Stimulated activated CD4-positive, alpha-beta T cell treated with anti-CD3 and anti-CD28 coated beads, Interleukin-1b, Interleukin-23, amount 100 ng/mL, for 48 hours (primary cell): ENCODE data around the gene PTGES2.

ENCODE experiments used
- DNase-seq: peaks from one replicate; pipeline ENCODE4 v3.0.0-alpha.2; 2020

Gene PTGES2

DNA sequence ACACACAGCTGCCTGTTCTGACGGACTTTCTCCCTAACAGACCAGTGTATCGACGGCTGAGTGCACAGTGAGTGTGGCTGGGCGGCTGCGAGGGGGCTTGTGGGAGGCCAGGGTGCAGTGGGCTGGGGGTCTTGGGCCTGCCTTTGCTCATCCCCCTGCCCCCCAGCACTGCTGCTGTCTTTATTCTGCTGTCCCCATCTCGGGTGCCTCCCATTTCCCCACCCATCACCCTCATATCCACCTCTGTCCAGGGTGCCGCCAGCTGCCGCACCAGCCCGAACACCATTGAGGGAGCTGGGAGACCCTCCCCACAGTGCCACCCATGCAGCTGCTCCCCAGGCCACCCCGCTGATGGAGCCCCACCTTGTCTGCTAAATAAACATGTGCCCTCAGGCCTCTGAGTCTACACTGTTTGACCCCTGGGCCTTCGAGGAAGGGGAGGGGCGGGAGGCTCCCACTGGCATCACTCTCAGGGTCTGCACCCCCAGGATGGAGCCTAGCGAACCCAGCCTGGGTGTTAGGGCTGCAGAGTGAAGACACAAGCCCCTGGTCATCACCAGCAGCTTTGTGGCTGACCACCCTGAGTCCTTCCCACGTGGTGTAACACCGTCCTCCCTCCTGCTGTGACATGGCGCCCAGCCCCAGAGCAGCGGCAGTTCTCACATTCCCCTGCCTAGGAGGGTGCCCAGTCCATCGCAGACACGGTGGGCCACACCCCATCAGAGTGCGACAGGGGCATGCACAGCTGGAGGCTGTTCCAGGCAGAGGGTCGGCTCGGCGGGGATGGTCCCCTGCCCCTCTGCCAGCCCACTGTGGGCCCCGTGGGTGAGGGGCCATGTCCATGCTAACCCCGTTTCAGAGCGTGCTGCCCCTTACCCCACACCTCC lies 25.8 kb upstream of the PTGES2 start:
- DNase-seq: no peak

DNA sequence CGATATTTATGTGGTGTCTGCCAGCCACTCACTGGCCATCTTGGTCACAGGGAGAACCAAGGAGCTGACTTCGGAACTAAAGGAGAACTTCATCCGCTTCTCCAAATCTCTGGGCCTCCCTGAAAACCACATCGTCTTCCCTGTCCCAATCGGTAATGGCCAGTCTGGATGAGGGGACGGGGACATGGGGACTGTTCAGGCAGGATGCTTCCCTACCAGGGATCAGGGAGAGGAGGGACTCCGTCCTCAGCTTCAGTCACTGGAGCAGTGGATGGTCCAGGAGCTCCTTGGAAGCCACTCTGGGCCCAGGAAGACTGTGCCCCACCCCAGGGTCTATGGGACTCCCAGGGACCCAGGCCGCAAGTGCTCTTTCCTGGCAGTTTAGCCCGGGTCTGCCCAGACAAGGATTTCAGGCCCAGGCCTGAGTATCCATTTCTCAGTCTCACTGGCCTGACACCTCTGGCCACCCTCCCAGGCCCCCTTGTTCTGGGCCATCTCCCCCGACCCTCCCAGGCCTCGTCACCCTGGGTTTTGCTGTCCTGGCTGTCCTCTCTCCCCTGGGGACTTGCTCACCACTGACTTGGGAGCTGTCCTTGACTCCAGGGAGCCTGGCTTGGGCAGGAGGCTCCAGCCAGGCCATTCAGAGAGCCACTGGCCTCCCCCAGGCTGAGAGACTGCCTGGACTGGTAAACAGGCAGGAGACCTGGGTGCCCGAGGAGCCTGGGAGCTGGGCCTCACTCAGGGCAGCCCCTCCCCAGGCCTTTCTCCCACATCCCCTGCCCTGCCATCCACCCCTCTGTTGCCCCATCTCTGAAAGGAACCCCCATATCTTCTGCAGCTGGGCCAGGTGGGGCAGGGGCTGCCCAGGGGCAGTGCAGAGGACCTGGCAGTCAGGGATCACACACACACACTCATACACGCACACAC lies 24.9 kb upstream of the PTGES2 start:
- no peak for DNase-seq

DNA sequence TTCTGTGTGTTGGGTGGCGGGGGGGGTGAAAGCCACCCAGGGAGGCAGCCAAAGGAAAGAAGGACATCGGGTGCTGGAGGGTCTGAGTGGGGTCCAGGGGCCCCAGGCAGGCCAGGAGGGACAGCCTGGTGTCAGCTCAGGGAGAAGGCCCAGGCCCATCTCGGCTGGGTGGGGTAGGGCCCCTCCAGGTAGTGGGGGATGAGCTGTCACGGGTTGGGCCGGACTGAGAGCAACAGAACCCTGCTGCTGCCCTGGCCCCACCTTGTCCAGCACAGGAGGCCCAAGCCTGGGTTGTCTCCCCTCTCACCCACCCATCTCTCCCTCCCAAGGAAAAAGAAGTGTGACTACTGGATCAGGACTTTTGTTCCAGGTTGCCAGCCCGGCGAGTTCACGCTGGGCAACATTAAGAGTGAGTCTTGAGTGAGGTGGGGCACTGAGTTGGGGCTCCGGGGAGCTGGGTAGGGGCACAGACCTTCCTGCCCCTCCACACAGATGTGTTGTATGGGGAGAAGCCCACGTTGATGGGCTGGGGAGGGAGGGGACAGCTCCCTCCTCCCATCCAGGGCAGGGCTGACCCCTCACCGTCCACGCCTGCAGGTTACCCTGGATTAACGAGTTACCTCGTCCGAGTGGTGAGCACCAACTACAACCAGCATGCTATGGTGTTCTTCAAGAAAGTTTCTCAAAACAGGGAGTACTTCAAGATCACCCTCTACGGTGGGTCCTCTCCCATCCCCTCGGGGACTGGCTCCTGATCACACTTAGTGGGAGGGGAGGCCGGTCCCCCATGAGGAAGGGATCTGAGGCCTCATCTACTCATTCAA lies 24.0 kb upstream of the PTGES2 start:
- DNase-seq: no peak

DNA sequence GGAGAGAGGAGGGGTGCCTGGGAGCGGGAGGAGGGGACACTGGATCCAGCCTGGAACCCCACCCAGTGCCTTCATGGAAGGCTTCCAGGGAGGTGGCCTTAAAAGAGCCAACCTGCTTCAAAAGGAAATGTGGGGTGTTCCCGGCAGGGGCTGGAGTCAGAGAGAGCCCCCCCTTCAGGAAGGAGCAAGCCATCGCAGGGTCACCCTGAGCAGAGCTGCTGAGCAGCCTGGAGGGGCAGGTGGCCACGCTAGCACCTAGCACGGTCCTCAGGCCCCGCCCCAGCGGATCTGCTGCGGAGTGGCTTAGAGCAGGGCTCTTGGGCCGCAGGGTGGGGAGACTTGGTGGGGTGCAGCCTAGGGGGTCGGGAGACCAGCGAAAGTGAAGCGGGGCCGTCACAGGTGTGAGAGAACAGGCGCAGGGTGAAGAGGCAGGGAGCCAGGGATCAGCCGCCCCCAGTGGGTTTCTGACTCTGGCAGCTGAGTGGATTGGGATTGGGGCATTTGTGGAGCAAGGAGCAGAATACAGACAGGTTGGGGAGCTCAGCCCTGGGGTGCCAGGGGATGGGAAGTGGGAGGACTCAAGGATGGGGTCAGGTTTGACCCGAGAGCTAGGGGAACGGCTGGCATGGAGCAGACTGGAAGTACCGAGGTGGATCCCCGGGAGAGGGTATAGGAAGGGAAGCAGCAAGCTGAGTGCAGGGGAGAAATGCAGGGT lies 23.2 kb upstream of the PTGES2 start:
- no peak for DNase-seq

DNA sequence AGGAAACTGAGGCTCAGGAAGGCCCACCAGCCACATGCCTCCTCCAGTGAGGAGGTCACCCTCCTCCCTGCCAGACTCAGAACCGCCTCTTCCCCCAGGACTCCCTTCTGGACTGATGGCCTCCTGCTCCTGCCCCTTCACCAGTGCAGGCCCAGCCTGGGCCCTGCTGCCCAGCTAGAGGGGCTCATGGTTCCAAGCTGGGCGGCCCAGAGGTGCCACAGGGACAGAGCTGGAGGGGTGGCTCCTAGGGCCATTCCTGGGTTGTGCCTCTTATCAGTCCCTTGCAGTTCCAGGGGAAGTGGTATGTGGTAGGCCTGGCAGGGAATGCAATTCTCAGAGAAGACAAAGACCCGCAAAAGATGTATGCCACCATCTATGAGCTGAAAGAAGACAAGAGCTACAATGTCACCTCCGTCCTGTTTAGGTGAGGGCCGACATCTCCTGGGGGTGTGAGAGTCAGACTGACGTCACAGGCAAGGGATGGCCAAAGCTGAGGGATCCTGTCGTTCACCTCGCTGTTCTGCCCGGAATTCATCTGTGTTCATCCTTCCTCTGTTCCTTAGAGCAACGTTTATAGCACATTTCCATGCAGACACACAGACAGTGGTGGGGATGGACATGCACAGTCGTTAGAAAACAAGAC lies 22.5 kb upstream of the PTGES2 start:
- DNase-seq: no peak

DNA sequence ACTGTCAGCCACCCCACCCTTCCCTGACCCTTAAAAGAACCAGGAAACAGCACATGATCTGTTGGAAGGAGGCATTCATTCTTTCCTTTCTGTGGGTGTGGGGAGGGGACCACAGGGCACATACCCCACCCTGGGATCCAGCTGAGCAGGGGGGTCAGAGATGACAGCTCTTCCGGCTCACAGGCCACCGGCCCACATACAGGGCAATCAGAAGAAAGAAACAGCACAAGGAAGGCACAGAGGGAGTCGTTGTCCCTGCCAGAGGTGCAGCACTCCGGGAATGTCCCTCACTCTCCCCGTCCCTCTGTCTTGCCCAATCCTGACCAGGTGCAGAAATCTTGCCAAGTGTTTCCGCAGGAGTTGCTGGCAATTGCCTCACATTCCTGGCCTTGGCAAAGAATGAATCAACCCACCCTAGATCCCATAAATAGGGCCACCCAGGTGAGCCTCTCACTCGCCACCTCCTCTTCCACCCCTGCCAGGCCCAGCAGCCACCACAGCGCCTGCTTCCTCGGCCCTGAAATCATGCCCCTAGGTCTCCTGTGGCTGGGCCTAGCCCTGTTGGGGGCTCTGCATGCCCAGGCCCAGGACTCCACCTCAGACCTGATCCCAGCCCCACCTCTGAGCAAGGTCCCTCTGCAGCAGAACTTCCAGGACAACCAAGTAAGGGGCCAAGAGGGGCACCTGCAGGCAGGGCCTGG lies 21.6 kb upstream of the PTGES2 start, which contains the start of gene LCN2:
TSS of gene LCN2 (plus strand) at position 453 of the 701 bp plus-strand sequence. CDS start at position 526, 73 bp downstream.
- no peak for DNase-seq

DNA sequence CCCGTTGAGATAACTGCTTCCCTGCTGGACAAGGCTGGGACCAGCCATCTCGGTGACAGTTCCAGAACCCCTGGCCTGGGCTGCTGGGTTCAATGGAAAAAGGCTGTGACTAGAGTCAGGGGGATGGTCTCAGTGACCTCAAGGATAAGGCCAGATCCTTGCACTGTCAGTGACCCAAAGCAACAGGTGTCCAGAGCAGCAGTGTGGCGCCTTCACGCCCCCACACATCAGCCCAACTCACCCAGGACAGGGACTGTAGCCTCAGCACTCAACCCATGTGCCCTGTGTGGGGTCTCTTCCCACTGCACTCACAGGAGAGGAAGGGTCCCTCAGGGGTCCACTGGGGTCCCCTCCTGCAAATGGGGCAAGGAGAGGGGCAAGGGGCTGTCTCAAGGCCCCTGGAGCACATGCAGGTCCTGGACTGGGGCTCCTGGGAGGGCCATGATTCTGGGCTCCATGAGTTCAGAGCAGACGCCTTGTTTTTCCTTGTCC lies 21.0 kb upstream of the PTGES2 start:
- no peak for DNase-seq

DNA sequence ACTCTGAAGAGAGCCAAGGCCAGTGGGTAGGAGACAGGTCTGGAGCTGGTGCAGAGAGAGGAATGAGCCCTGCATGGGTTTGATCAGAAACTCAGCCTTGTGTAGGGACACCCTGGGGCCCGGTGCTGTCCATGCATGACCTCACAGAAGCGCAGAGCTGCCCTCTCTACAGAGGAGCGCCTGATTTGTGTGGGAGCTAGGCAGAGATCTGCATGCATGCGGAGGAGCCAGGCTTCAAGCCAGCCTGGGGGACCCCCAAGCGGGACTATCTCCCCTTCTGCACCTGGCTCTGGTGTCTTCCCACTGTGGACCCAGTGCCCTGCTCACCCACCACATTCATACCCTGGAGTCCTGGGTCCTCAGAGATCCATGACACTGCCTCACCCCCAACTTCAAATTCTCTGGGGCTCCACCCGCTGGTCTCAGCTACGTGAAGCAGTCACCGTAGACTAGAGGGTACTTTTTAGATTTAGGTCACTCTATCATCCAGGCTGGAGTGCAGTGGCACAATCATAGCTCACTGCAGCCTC lies 19.1 kb upstream of the PTGES2 start:
- DNase-seq: no peak

DNA sequence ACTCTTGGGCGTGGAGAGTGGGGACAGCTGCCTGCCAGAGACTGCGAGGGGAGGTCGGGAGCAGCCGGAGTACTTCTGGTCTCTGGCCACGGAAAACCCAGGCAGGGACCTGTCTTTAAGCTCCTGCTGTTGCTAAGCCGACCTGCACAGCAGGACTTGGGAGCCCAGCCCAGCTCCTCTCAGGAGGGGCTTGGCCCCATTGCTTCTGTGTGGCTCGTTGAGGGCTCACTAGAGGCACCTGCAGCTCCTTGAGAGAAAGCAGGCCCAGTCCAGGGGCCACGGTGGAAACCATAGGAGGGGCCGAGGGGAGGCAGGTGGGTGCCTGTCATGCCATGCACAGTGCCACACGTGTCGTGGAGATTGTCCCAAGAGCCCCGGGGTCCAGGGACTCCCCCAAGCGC lies 18.4 kb upstream of the PTGES2 start:
- no peak for DNase-seq

DNA sequence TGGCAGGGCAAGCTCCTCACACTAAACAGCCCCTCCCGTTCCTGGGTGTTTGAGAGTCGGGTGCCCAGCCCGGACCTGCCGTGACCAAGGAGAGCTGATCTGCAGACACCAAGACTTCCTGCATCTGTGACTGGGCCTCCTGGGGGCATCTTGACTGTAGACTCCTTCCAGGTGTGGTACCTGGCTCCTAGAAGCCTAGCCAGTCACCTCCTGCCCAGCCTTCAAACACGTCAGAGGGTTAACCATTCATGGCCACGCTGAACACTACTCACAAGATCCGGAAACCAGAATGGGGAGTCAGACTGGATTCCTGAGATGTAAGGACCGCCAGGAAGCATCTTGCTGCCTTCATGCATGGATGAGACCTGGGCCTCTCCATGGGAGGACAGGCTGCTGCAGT lies 18.0 kb upstream of the PTGES2 start:
- DNase-seq: no peak

DNA sequence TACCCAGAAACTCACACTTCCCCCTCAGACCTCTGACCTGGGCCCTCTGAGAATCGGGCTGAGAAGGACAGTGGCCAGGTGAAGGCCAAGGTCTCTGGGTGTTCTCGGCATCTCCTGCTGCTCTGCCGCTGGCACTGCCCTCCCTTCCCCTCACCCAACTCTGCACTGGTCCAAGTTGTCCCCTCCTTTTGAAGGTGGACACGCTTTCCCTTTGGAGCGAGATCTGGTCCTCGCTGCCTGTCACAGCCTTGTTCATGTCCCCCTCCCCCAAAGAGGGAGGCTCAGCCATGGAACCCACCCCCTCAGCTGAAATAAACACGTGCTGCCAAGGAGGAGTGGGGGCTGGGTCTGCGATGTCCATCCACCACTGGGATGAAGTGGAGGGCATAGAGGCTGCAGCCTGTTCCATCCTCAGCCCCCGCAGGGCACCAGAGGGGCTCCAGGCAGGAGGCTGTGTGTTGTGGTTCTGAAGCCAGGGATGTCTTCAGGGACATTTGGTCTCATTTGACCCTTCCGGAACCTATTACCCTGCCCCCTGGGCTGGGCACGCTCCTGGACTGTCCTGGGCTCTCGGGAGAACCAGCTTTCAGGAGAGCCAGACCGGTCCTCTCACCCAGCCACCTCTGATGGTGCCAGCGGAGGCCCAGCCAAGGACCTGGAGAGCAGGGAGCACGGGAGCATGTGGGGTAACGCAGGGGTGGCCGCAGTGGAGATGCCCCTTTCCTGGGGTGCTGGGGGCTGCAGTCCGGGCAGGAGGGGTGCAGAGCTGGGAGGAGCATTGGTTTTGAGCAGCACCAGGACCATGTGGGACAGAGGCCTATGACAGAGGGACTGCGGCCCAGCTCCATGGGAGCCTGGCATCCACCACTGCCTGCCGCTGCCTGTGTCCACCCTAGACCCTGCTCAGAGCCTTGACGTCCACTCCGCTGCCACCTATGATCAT lies 17.0 kb upstream of the PTGES2 start:
- DNase-seq: no peak

DNA sequence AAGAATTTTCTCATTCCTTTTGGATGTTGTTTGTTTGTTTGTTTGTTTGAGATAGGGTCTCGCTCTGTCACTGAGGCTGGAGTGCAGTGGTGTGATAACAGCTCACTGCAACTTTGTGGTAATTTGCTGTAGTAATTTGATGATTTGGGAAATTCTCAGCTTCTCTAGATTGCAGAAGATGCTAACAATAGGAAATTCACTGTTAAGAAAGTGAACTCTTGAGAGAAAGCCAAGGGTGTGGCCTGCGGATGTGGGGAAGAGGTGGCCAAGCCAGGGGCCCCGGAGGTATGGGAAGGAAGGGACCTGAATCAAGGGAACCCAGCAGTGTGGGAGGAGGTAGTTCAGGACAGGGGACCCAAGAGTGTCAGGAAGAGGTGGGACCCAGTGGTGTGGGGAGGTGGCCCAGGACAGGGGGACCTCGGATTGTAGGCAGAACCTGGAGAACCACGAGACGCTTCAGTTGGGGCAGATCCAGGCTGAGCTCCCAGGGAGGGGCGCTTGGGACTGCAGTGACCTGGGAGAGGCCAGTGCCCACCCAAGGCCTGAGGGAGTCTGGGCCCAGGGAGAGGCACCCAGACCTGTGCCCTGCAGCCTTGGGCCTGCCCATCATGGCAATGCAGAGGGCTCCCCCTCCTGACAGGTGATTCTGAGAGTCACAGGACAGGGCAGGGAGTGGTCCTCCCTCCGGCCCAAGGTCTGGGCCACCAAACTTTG lies 16.2 kb upstream of the PTGES2 start:
- no peak for DNase-seq

DNA sequence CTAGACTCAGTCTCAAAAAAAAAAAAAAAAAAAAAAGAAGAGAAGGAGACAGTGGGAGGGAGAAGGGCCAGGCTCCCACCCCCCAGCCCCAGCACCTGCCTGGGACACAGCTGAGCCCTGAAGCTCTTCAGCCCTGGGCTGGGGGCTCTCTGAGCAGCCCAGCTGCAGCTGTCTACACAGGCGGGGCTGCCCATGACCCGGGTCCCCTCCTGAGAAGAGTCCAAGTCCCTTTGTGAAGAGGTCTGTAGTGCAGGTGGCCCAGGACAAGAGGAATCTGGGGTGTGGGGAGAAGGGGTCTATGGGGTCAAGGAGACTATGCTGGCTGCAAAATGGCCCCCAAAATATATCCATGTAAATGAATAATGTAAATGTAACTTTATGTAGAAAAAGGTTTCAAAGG lies 15.1 kb upstream of the PTGES2 start:
- no peak for DNase-seq

DNA sequence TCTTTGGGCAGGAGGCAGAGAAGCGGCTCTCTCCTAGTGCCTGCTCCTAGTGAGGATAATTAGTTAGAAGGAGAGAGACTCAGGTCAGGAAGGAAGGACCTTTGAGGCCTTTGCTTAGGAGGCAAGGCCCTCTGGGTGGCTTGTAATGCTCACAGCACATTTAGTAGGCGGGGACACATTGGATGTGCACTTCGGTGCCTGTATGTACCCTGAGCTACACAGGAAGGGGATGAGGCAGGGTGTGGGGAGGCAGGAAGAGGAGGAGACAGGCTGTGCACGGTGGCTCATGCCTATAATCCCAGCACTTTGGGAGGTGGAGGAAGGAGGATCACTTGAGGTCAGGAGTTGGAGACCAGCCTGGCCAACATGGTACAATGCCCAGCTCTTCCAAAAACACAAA lies 14.5 kb upstream of the PTGES2 start:
- DNase-seq: no peak

DNA sequence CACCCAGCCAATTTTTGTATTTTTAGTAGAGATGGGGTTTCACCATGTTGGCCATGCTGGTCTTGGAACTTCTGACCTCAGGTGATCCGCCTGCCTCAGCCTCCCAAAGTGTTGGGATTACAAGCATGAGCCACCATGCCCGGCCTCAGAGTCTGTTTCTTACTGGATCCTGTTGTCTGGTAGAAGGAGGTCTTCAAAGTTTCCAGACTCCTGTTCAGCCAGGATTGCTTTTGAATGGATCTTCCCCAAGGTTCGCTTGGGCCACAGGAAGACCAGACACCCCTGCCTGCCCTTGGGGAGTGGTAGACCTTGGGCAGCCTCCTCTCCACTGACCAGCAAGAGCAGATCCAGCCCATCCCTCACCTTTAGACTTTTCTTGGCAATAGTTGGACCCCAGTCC lies 14.1 kb upstream of the PTGES2 start:
- no peak for DNase-seq

DNA sequence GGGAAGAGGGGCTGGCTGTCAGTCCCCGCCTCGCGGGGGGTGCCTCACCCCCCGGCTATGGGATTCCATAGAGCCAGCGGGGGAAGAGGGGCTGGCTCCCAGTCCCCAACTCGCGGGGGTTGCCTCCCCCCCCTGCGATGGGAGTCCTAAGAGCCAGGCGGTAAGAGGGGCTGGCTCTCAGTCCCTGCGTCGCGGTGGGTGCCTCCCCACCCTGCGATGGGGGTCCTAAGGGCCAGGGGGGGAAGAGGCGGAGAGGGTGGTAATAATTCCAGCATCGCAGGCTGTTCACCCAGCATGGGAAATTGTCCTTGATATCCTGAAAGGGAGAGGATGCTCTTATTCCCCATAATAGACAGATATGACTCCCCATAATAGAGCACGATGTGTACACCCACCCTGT lies 12.1 kb upstream of the PTGES2 start:
- no peak for DNase-seq

DNA sequence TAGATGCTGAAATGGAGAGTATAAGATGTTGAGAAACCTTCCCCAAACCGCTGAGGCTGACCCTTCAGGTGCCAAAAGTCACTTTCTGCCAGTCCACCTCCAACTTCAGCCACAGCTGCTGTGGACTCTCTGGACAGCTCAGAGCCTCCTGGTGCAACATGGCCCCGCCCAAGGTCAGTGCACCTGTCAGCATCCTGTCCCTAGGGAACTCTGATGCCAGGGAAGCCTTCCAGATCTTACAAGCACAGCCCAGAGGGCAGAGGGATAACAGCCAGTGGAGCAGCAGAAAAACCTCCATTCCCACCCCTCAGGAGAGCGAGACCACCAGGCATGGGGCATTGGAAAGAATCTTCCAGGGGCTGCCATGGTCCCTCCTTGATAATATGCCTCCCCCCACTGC lies 10.5 kb upstream of the PTGES2 start:
- DNase-seq: no peak
